H1 (cell line): Measurements from ENCODE around the gene CASS4. TPM values are rescaled to one million over a fixed set of nuclear protein-coding genes. Genes with fewer than 3 reads are reported as not detected.

ENCODE experiments used
- CTCF ChIA-PET: fragments of 300-600 bp; sonication (Branson Sonifier 250); formaldehyde crosslinking; loops from one replicate; lab custom pipeline; 2021; ENCODE audit not compliant: partially characterized antibody; lab: Charles Lee
- POLR2A ChIA-PET: fragments of 300-600 bp; sonication (Branson Sonifier 250); formaldehyde crosslinking; loops from one replicate; lab custom pipeline; 2021; ENCODE audit warnings: inconsistent platforms; ENCODE audit not compliant: partially characterized antibody; lab: Charles Lee
- DNase-seq, 2 experiments: peaks; one replicate each; pipeline versions ENCODE4 v3.0.0 to v3.0.0-alpha.2; 2010 to 2022; ENCODE audit warnings: low spot score in 2 of 2, low read depth in 1 of 2, mixed read lengths in 1 of 2
- FAIRE-seq: peaks from 2 replicates; lab custom pipeline; 2011; peaks lifted over from hg19 to GRCh38; lab: Jason Lieb, UNC
- H2AFZ ChIP-seq: 2 replicates; pipeline ENCODE4 v1.8.1; 2012; ENCODE audit warnings: low read length, inconsistent platforms
- H2AK5ac ChIP-seq: 2 replicates; pipeline ENCODE4 v1.6.1; 2013; ENCODE audit warnings: low read depth, low read length
- H2BK120ac ChIP-seq: replicated peaks from 2 replicates; pipeline ENCODE3; 2013; ENCODE audit warnings: low read depth, low read length, inconsistent platforms
- H2BK12ac ChIP-seq: 2 replicates; pipeline ENCODE4 v1.6.1; 2013; ENCODE audit warnings: low read depth, low read length
- H2BK15ac ChIP-seq: 2 replicates; pipeline ENCODE4 v1.6.1; 2013; ENCODE audit warnings: low read length
- H2BK20ac ChIP-seq: 2 replicates; pipeline ENCODE4 v1.6.1; 2013; ENCODE audit warnings: low read length
- H2BK5ac ChIP-seq: 2 replicates; pipeline ENCODE4 v1.6.1; 2013; ENCODE audit warnings: low read depth, low read length
- H3K14ac ChIP-seq: 2 replicates; pipeline ENCODE4 v1.6.1; 2013; ENCODE audit warnings: inconsistent platforms; ENCODE audit not compliant: insufficient read length
- H3K18ac ChIP-seq: 2 replicates; pipeline ENCODE4 v1.6.1; 2013; ENCODE audit warnings: low read length; ENCODE audit errors: extremely low read depth
- H3K23ac ChIP-seq: 2 replicates; pipeline ENCODE4 v1.6.1; 2013; ENCODE audit warnings: inconsistent platforms; ENCODE audit not compliant: insufficient read length
- H3K23me2 ChIP-seq: 2 replicates; pipeline ENCODE4 v1.6.1; 2013; ENCODE audit warnings: low read depth, low read length
- H3K27ac ChIP-seq: 2 replicates; pipeline ENCODE4 v1.6.1; 2011; ENCODE audit warnings: low read depth, low read length, inconsistent platforms
- H3K27me3 ChIP-seq, 4 experiments: replicated peaks in 1 of 4; 1 replicate in 1 of 4; 2 replicates in 3 of 4; pipeline versions ENCODE4 v1.6.1 to v1.8.1; 2011 to 2013; ENCODE audit warnings: low read length in 3 of 4, mild to moderate bottlenecking in 3 of 4, inconsistent platforms in 2 of 4, mixed read lengths in 2 of 4, moderate library complexity in 1 of 4; ENCODE audit not compliant: control insufficient read depth in 3 of 4, insufficient read depth in 3 of 4; ENCODE audit errors: extremely low read depth in 1 of 4
- H3K36me3 ChIP-seq, 4 experiments: 2 replicates each; pipeline versions ENCODE4 v1.6.1 to v1.8.1; 2011 to 2013; ENCODE audit warnings: mild to moderate bottlenecking in 4 of 4, low read length in 3 of 4, moderate library complexity in 2 of 4, control low read depth in 1 of 4, inconsistent platforms in 1 of 4; ENCODE audit not compliant: insufficient read depth in 4 of 4, control insufficient read depth in 2 of 4
- H3K4ac ChIP-seq: replicated peaks from 2 replicates; pipeline ENCODE3; 2013; ENCODE audit warnings: low read length, low read depth, mixed read lengths, inconsistent platforms; ENCODE audit not compliant: insufficient read length
- H3K4me1 ChIP-seq, 4 experiments: replicated peaks in 1 of 4; 1 replicate in 1 of 4; 2 replicates in 3 of 4; pipeline versions ENCODE4 v1.6.1 to v1.8.1; 2011 to 2013; ENCODE audit warnings: low read length in 3 of 4, inconsistent platforms in 2 of 4, mixed read lengths in 1 of 4; ENCODE audit not compliant: insufficient read depth in 4 of 4, control insufficient read depth in 3 of 4
- H3K4me2 ChIP-seq, 2 experiments: 2 replicates each; pipeline versions ENCODE4 v1.6.1 to v1.8.1; 2011 to 2013; ENCODE audit warnings: low read depth in 2 of 2, low read length in 2 of 2, control low read depth in 1 of 2, inconsistent platforms in 1 of 2, mild to moderate bottlenecking in 1 of 2; ENCODE audit not compliant: insufficient read depth in 1 of 2
- H3K4me3 ChIP-seq, 4 experiments: fragments of 200-600, 300-600 bp in 1 of 4; sonication (generic), shearing (Covaris generic), sonication (Bioruptor Twin) in 1 of 4; 2 replicates each; pipeline versions ENCODE4 v1.5.1 to v1.8.1; 2011 to 2016; ENCODE audit warnings: low read length in 4 of 4, low read depth in 3 of 4, control low read depth in 2 of 4, inconsistent platforms in 2 of 4, mild to moderate bottlenecking in 2 of 4, mixed read lengths in 1 of 4, moderate library complexity in 1 of 4; ENCODE audit not compliant: insufficient read depth in 2 of 4; ENCODE audit errors: extremely low read depth in 1 of 4
- H3K56ac ChIP-seq: replicated peaks from 2 replicates; pipeline ENCODE3; 2013; ENCODE audit warnings: low read depth, mild to moderate bottlenecking, mixed read lengths, low read length, inconsistent platforms; ENCODE audit not compliant: insufficient read length
- H3K79me1 ChIP-seq: 2 replicates; pipeline ENCODE4 v1.6.1; 2013; ENCODE audit warnings: low read depth, low read length, control low read depth
- H3K79me2 ChIP-seq, 2 experiments: 2 replicates each; pipeline versions ENCODE4 v1.6.1 to v1.8.1; 2012 to 2013; ENCODE audit warnings: low read length in 2 of 2, mild to moderate bottlenecking in 2 of 2, inconsistent platforms in 1 of 2; ENCODE audit not compliant: insufficient read depth in 2 of 2, control insufficient read depth in 1 of 2
- H3K9ac ChIP-seq, 4 experiments: replicated peaks in 1 of 4; 1 replicate in 1 of 4; 2 replicates in 3 of 4; pipeline versions ENCODE4 v1.6.1 to v1.8.1; 2011 to 2013; ENCODE audit warnings: low read depth in 3 of 4, low read length in 3 of 4, control low read depth in 2 of 4, mild to moderate bottlenecking in 2 of 4, moderate library complexity in 2 of 4, inconsistent platforms in 1 of 4; ENCODE audit errors: extremely low read depth in 1 of 4
- H3K9me3 ChIP-seq, 2 experiments: 2 replicates each; pipeline versions ENCODE4 v1.6.1 to v1.8.1; 2012 to 2013; ENCODE audit warnings: mild to moderate bottlenecking in 2 of 2, moderate library complexity in 2 of 2, control low read depth in 1 of 2, inconsistent platforms in 1 of 2, low read depth in 1 of 2, low read length in 1 of 2, mixed read lengths in 1 of 2; ENCODE audit not compliant: insufficient read depth in 2 of 2
- H4K20me1 ChIP-seq, 2 experiments: replicated peaks in 1 of 2; 2 replicates each; pipeline versions ENCODE3 to v1.8.1; 2011 to 2013; ENCODE audit warnings: inconsistent platforms in 2 of 2, low read length in 2 of 2, mild to moderate bottlenecking in 1 of 2; ENCODE audit not compliant: insufficient read depth in 2 of 2, control insufficient read depth in 1 of 2
- H4K5ac ChIP-seq: 2 replicates; pipeline ENCODE4 v1.6.1; 2013; ENCODE audit warnings: low read length, low read depth, mixed read lengths, inconsistent platforms; ENCODE audit not compliant: insufficient read length
- H4K8ac ChIP-seq: 2 replicates; pipeline ENCODE4 v1.8.0; 2013; ENCODE audit warnings: mild to moderate bottlenecking, moderate library complexity, low read length, inconsistent platforms; ENCODE audit not compliant: insufficient read depth; ENCODE audit errors: extremely low read depth
- H4K91ac ChIP-seq: replicated peaks from 2 replicates; pipeline ENCODE3; 2013; ENCODE audit warnings: low read length, mixed read lengths, inconsistent platforms; ENCODE audit not compliant: insufficient read length
- ASH2L ChIP-seq: fragments of 200-600, 300-600 bp; sonication (generic); IDR thresholded peaks from one replicate; pipeline ENCODE4 v1.7.1; 2017; ENCODE audit warnings: low read length
- CREB1 ChIP-seq: IDR thresholded peaks from 2 replicates; pipeline ENCODE4 v1.6.1; 2012; ENCODE audit warnings: inconsistent platforms
- GABPA ChIP-seq: IDR thresholded peaks from 2 replicates; pipeline ENCODE4 v1.6.1; 2011; ENCODE audit warnings: mild to moderate bottlenecking, low read length, moderate library complexity, borderline replicate concordance; ENCODE audit not compliant: insufficient read depth
- HDAC6 ChIP-seq: IDR thresholded peaks from one replicate; pipeline ENCODE4 v1.7.1; 2012; ENCODE audit warnings: low read depth, mild to moderate bottlenecking, inconsistent platforms, low read length, moderate library complexity
- MAFK ChIP-seq: IDR thresholded peaks from 2 replicates; pipeline ENCODE4 v1.6.1; 2012; ENCODE audit warnings: low read depth, mild to moderate bottlenecking, improper control_type of control experiment, low read length
- ZNF274 ChIP-seq: IDR thresholded peaks from 2 replicates; pipeline ENCODE4 v1.7.0; 2012; ENCODE audit warnings: low read length, borderline replicate concordance; ENCODE audit errors: extremely low read depth
- WGBS, 2 experiments: shearing (Covaris generic) in 1 of 2; methylation state at CpG; one replicate each; pipeline versions ENCODE4 v1.1.6 to v1.1.7; 2013 to 2015; ENCODE audit warnings: low lambda C conversion rate in 2 of 2, mixed read lengths in 2 of 2, inconsistent platforms in 1 of 2, low coverage in 1 of 2, missing lambda C conversion rate in 1 of 2; ENCODE audit not compliant: insufficient replicate concordance in 2 of 2, insufficient coverage in 1 of 2, insufficient read length in 1 of 2; ENCODE audit errors: extremely low coverage in 1 of 2, missing lambda C conversion rate in 1 of 2; 5-methylcytosine and 5-hydroxymethylcytosine counted together
- polyA plus RNA-seq, 7 experiments: library from polyadenylated mRNA; depleted of rRNA in 3 of 7; stranded (reverse) in 5 of 7; unstranded in 2 of 7; fragments of >200 nt in 5 of 7; fragments of 200-250 nt in 2 of 7; gene quantifications; 1 replicate in 5 of 7; 2 replicates in 1 of 7; 4 replicates in 1 of 7; pipeline versions ENCODE4 v1.2.1 to v1.2.3, GENCODE V29; 2011 to 2013; ENCODE audit warnings: missing spikeins in 2 of 7, mixed read lengths in 2 of 7
- total RNA-seq: library from RNA; stranded (reverse); fragmentation: NEBNext Ultra II Directional; extraction: Animal tissue kit (Norgen Biotek cat#: 25700); gene quantifications from 2 replicates; pipeline ENCODE4 v1.2.1, GENCODE V29; 2021

CASS4 gene
- total and polyA plus RNA-seq, 2 of the 8 experiments (the other 6 are each of a cell fraction or from before 2014, with no cell fraction given), result not detected

DNA sequence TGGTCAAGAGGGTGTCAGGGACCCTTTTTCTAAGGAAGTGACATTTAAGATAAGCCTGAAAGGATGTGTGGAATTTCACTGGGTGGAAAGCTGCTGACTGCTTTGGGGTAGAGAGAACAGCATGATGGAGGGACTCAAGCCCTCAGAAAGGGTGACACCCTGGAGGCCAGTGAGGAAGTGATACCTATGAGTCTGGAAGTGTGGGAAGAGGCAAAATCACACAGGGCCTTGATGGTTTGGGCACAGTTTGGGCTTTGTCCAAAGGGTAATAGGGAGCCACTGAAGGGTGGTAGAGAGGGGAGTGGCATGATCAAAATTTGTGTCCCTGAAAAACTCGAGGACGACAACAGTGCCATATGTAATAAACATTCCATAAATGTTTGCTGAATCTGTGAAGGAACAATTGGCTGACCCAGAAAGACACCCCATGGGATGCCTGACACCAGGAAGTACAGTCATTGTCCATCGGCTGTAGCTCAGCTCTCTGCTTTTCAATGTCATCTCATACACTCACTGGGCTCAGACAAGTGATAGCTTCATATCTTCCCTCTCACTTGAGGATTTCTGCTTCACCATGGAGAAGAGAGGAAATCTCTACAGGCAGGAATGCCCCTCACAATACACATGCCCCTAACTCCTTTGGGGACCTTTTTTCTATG is 21.3 kb downstream of the CASS4 start:
- Histone ChIP-seq H3K23me2 (no peaks in the 10 kb centered on the region), H4K8ac (no peak overlapping the region), H2AFZ (no peak overlapping the region), H3K79me1 (no peaks in the 10 kb centered on the region), H4K5ac (no peak overlapping the region), H2BK15ac (no peak overlapping the region), H2BK5ac (no peak overlapping the region), H2BK120ac (no peak overlapping the region), H3K4me2 (no peak overlapping the region), H3K9me3 (no peaks in the 10 kb centered on the region), H3K27me3 (no peaks in the 10 kb centered on the region; a peak in 1 of 7 replicates), H3K23ac (no peak overlapping the region), H3K4ac (no peak overlapping the region), H3K9ac (no peak overlapping the region), H2BK20ac (no peak overlapping the region), H3K4me1 (no peaks in the 10 kb centered on the region), H3K27ac (no peak overlapping the region), H3K18ac (no peak overlapping the region), H2BK12ac (no peak overlapping the region), H3K4me3 (no peak overlapping the region), H4K20me1 (peaks cover 0 to 1% of the 10 kb centered on the region in 2 experiments), H2AK5ac (no peak overlapping the region), H4K91ac (no peak overlapping the region), H3K36me3 (no peaks in the 10 kb centered on the region), H3K56ac (no peak overlapping the region), H3K79me2 (no peaks in the 10 kb centered on the region), H3K14ac (no peak overlapping the region)
- ChIA-PET POLR2A (no interaction called here), CTCF (no interaction called here)
- DNase-seq (no peak), FAIRE-seq (no peak)
- 88% methylated on average over 3 of the region's 3 CpGs; no CpG with 5 or more reads in 1 of the 2 experiments for WGBS, 2 experiments
- TF ChIP-seq GABPA (no peak), ASH2L (no peak), HDAC6 (no peak), CREB1 (no peak), MAFK (no peak), ZNF274 (no peak)
